HEK293T (cell line): ENCODE data around the gene ABCD4.

Experiments used
- BHLHE40 ChIP-seq: fragments of 450-650 bp; IDR thresholded peaks from 2 replicates; pipeline ENCODE4 v1.6.1; 2016; ENCODE audit warnings: mild to moderate bottlenecking, moderate library complexity, borderline replicate concordance
- CTBP1 ChIP-seq: fragments of 450-650 bp; IDR thresholded peaks from 2 replicates; pipeline ENCODE4 v1.6.1; 2016; ENCODE audit warnings: borderline replicate concordance
- ELF4 ChIP-seq: fragments of 450-650 bp; IDR thresholded peaks from 2 replicates; pipeline ENCODE4 v1.6.1; 2017; ENCODE audit warnings: antibody characterized with exemption
- FOXM1 ChIP-seq: fragments of 450-650 bp; IDR thresholded peaks from 2 replicates; pipeline ENCODE4 v1.6.1; 2017; ENCODE audit warnings: mild to moderate bottlenecking, borderline replicate concordance
- L3MBTL2 ChIP-seq: fragments of 450-650 bp; conservative IDR thresholded peaks from 2 replicates; pipeline ENCODE4 v1.6.1; 2016; ENCODE audit warnings: mild to moderate bottlenecking
- PKNOX1 ChIP-seq: fragments of 450-650 bp; IDR thresholded peaks from 2 replicates; pipeline ENCODE4 v1.6.1; 2016
- SP1 ChIP-seq: fragments of 450-650 bp; IDR thresholded peaks from 2 replicates; pipeline ENCODE4 v1.6.1; 2017
- SUZ12 ChIP-seq: fragments of 450-650 bp; IDR thresholded peaks from 2 replicates; pipeline ENCODE4 v1.6.1; 2016; ENCODE audit warnings: mild to moderate bottlenecking
- ZNF384 ChIP-seq: fragments of 450-650 bp; IDR thresholded peaks from 2 replicates; pipeline ENCODE4 v1.6.1; 2016

- no peak for TF ChIP-seq SUZ12
- no peak for TF ChIP-seq L3MBTL2
- TF ChIP-seq SP1: no peak
- no peak for TF ChIP-seq PKNOX1
- no peak for TF ChIP-seq BHLHE40
- TF ChIP-seq CTBP1: no peak
- TF ChIP-seq ZNF384: no peak
- TF ChIP-seq ELF4: no peak
- TF ChIP-seq FOXM1: no peak
These were observed 44.5 kb upstream of the ABCD4 start for GRCh38 chr14:74347097-74347794.
